Keratinocyte (primary cell): ENCODE data around the gene TUBA3D. TPM values are rescaled to one million over a fixed set of nuclear protein-coding genes. Genes with fewer than 3 reads are reported as not detected.
"Not testable (repeated sequence)": the region's sequence is repeated elsewhere in the genome, so short reads cannot be mapped to it uniquely, and the experiment has no call there.

ENCODE experiments used
- DNase-seq: peaks from one replicate; pipeline ENCODE4 v3.0.0-alpha.2; 2011; ENCODE audit warnings: low read depth, missing footprints, low spot score
- FAIRE-seq: peaks from 2 replicates; lab custom pipeline; 2011; peaks lifted over from hg19 to GRCh38; lab: Jason Lieb, UNC
- H2AFZ ChIP-seq: 2 replicates; pipeline ENCODE4 v1.6.0; 2012; ENCODE audit warnings: low read length, control low read depth, inconsistent platforms; ENCODE audit not compliant: control insufficient read depth
- H3K27ac ChIP-seq: 2 replicates; pipeline ENCODE4 v1.5.1; 2011; ENCODE audit warnings: low read length; ENCODE audit not compliant: control insufficient read depth, insufficient read depth
- H3K27me3 ChIP-seq: 3 replicates; pipeline ENCODE4 v1.6.0; 2011; ENCODE audit warnings: low read length; ENCODE audit not compliant: control insufficient read depth, insufficient read depth; ENCODE audit errors: extremely low read depth
- H3K36me3 ChIP-seq, 2 experiments: 2 replicates in 1 of 2; 3 replicates in 1 of 2; pipeline ENCODE4 v1.5.1; 2011; ENCODE audit warnings: low read length in 2 of 2, mild to moderate bottlenecking in 1 of 2; ENCODE audit not compliant: control insufficient read depth in 2 of 2, insufficient read depth in 2 of 2; ENCODE audit errors: extremely low read depth in 1 of 2
- H3K4me1 ChIP-seq: 3 replicates; pipeline ENCODE4 v1.5.1; 2011; ENCODE audit warnings: low read length; ENCODE audit not compliant: control insufficient read depth, insufficient read depth; ENCODE audit errors: extremely low read depth
- H3K4me2 ChIP-seq: 3 replicates; pipeline ENCODE4 v1.6.0; 2011; ENCODE audit warnings: low read depth, low read length; ENCODE audit not compliant: control insufficient read depth, insufficient read depth; ENCODE audit errors: extremely low read depth
- H3K4me3 ChIP-seq, 3 experiments: fragments of 200-600 bp in 1 of 3; sonication (generic) in 1 of 3; 2 replicates in 2 of 3; 3 replicates in 1 of 3; pipeline ENCODE4 v1.5.1; 2011 to 2016; ENCODE audit warnings: low read length in 3 of 3, mild to moderate bottlenecking in 3 of 3, control low read depth in 2 of 3, inconsistent platforms in 1 of 3, low read depth in 1 of 3, mixed read lengths in 1 of 3, mixed run types in 1 of 3, moderate library complexity in 1 of 3; ENCODE audit not compliant: control insufficient read depth in 2 of 3, insufficient read depth in 2 of 3; ENCODE audit errors: extremely low read depth in 1 of 3
- H3K79me2 ChIP-seq: 2 replicates; pipeline ENCODE4 v1.6.0; 2012; ENCODE audit warnings: low read length; ENCODE audit not compliant: control insufficient read depth, insufficient read depth
- H3K9ac ChIP-seq: 3 replicates; pipeline ENCODE4 v1.6.0; 2011; ENCODE audit warnings: low read length; ENCODE audit not compliant: control insufficient read depth, insufficient read depth; ENCODE audit errors: extremely low read depth
- H3K9me1 ChIP-seq: 3 replicates; pipeline ENCODE4 v1.6.0; 2011; ENCODE audit warnings: low read length; ENCODE audit not compliant: control insufficient read depth, insufficient read depth; ENCODE audit errors: extremely low read depth
- H3K9me3 ChIP-seq: 2 replicates; pipeline ENCODE4 v1.5.1; 2012; ENCODE audit warnings: low read depth, low read length; ENCODE audit not compliant: control insufficient read depth
- H4K20me1 ChIP-seq: 3 replicates; pipeline ENCODE4 v1.6.0; 2011; ENCODE audit warnings: low read length; ENCODE audit not compliant: control insufficient read depth, insufficient read depth; ENCODE audit errors: extremely low read depth
- EZH2 ChIP-seq: IDR thresholded peaks from one replicate; pipeline ENCODE4 v1.6.1; 2012; ENCODE audit warnings: inconsistent platforms, mild to moderate bottlenecking, low read length, moderate library complexity
- dilution Hi-C: fragments of 300-500 bp; cut with MboI; formaldehyde crosslinking; loops from one replicate; pipeline ENCODE4 v1.7.0; 2020; ENCODE audit warnings: low sequenced_read_pairs; ENCODE audit not compliant: extremely low pct_ligation_motif_present
- polyA plus RNA-seq, 5 experiments: library from polyadenylated mRNA; depleted of rRNA in 3 of 5; stranded (reverse) in 3 of 5; stranded (forward) in 1 of 5; unstranded in 1 of 5; fragments of >200 nt; gene quantifications; 1 replicate in 1 of 5; 2 replicates in 3 of 5; 3 replicates in 1 of 5; pipeline versions ENCODE4 v1.2.1 to v1.2.3, GENCODE V29; 2011 to 2012; ENCODE audit warnings: missing spikeins in 2 of 5, low read depth in 1 of 5, low replicate concordance in 1 of 5
- TF ChIP-seq, protein P1 (sequence below), 3 experiments: IDR thresholded peaks in 1 of 3; conservative IDR thresholded peaks in 1 of 3; optimal IDR thresholded peaks in 1 of 3; 2 replicates in 2 of 3; 3 replicates in 1 of 3; pipeline versions ENCODE3 to v1.5.1; 2011; ENCODE audit warnings: low read length in 3 of 3, mild to moderate bottlenecking in 3 of 3, moderate library complexity in 2 of 3, control low read depth in 1 of 3, inconsistent platforms in 1 of 3; ENCODE audit not compliant: insufficient read depth in 2 of 3; ENCODE audit errors: extremely low read depth in 1 of 3

Gene TUBA3D
- polyA plus RNA-seq, 1 donor (not counting 4 experiments of a cell fraction or from before 2014, with no cell fraction given): not detected

DNA sequence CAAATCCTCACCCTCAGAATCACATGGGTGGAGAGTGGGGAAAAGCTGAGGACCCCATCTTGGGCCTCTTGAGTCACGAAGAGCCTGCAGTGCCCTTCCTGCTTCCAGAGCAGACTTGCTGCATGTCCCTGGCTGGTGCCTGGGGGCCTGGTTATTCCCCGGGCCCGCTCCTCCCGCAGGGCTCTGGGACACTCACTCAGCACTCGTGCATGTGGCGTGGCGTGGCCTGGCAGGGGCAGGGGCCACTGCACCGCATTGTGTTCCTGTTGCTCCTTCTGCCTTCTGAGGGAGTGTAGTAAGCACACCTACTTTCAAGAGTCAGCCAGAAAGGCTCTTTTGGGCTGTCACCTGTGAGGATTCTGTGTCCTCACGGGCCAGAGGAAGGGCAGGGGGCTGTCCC, 33.7 kb downstream of the TUBA3D start:
- peaks cover 0 to 10% of the 10 kb centered on the region in 2 experiments for H3K36me3 ChIP-seq
- TF ChIP-seq, protein P1, sequence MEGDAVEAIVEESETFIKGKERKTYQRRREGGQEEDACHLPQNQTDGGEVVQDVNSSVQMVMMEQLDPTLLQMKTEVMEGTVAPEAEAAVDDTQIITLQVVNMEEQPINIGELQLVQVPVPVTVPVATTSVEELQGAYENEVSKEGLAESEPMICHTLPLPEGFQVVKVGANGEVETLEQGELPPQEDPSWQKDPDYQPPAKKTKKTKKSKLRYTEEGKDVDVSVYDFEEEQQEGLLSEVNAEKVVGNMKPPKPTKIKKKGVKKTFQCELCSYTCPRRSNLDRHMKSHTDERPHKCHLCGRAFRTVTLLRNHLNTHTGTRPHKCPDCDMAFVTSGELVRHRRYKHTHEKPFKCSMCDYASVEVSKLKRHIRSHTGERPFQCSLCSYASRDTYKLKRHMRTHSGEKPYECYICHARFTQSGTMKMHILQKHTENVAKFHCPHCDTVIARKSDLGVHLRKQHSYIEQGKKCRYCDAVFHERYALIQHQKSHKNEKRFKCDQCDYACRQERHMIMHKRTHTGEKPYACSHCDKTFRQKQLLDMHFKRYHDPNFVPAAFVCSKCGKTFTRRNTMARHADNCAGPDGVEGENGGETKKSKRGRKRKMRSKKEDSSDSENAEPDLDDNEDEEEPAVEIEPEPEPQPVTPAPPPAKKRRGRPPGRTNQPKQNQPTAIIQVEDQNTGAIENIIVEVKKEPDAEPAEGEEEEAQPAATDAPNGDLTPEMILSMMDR (optimal IDR thresholded peaks at IDR 0.05 in 1 of 3, IDR thresholded peaks at IDR 0.05 in 1 of 3, conservative IDR thresholded peaks at IDR 0.05 in 1 of 3; ENCODE audit: extremely low read depth in 1 of 3, insufficient read depth in 2 of 3, low read length in 3 of 3): no peak
- no peak for TF ChIP-seq EZH2

DNA sequence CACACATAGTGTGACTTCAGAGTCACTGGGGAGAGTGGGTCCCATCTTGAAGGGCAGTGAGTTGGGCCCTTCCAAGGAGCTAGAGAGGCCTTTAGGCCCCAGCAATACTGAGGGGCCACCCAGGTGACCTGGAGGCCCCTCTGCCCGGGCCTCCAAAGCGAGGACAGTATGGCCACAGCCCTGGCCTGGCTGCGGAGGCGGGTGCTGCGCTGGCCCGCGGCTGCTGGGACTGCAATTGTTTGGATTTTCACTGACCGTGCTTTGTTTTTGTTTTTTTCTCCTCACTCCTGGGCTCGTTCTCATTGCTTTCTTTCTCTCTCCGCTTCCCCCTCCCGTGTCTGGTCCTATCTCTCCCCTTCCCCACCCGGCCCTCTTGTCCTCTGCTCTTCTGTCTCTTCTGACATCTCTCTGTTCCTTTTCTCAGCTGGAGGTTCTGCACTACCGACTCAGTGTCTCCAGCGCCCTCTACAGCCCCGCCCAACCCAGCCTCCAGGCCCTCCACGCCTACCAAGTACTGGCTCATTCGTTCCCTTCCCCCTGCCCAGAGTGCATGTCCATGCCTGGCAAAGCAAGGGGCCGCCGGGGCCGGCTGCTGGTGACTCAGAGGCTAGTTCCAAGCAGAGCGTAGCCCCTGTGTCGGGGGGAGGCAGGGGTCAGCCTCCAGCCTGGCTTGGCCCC, 35.5 kb downstream of the TUBA3D start:
- dilution Hi-C loops, H3K9me1 ChIP-seq, H2AFZ ChIP-seq, H3K4me3 ChIP-seq, H3K27ac ChIP-seq, H4K20me1 ChIP-seq, H3K4me2 ChIP-seq, H3K79me2 ChIP-seq, H3K4me1 ChIP-seq, H3K9me3 ChIP-seq, H3K27me3 ChIP-seq, H3K9ac ChIP-seq, DNase-seq, FAIRE-seq: not testable (repeated sequence)
- TF ChIP-seq, protein P1 (optimal IDR thresholded peaks at IDR 0.05 in 1 of 3, IDR thresholded peaks at IDR 0.05 in 1 of 3, conservative IDR thresholded peaks at IDR 0.05 in 1 of 3; ENCODE audit: extremely low read depth in 1 of 3, insufficient read depth in 2 of 3, low read length in 3 of 3): peak in 1 of 3 experiments; percentile 24
- H3K36me3 ChIP-seq: peaks cover 0 to 10% of the 10 kb centered on the region in 2 experiments

More for the DNA sequence above, 33.7 kb downstream of the TUBA3D start:
- Histone ChIP-seq H3K4me1 (no peaks in the 10 kb centered on the region), H3K79me2 (no peaks in the 10 kb centered on the region), H2AFZ (no peak overlapping the region), H3K4me2 (no peak overlapping the region), H3K9me3 (no peaks in the 10 kb centered on the region), H3K27me3 (no peaks in the 10 kb centered on the region), H4K20me1 (no peaks in the 10 kb centered on the region), H3K9ac (no peak overlapping the region), H3K4me3 (no peak overlapping the region), H3K9me1 (no peaks in the 10 kb centered on the region), H3K27ac (no peak overlapping the region)
- dilution Hi-C loops: no loop called here
- DNase-seq (no peak), FAIRE-seq (no peak)

DNA sequence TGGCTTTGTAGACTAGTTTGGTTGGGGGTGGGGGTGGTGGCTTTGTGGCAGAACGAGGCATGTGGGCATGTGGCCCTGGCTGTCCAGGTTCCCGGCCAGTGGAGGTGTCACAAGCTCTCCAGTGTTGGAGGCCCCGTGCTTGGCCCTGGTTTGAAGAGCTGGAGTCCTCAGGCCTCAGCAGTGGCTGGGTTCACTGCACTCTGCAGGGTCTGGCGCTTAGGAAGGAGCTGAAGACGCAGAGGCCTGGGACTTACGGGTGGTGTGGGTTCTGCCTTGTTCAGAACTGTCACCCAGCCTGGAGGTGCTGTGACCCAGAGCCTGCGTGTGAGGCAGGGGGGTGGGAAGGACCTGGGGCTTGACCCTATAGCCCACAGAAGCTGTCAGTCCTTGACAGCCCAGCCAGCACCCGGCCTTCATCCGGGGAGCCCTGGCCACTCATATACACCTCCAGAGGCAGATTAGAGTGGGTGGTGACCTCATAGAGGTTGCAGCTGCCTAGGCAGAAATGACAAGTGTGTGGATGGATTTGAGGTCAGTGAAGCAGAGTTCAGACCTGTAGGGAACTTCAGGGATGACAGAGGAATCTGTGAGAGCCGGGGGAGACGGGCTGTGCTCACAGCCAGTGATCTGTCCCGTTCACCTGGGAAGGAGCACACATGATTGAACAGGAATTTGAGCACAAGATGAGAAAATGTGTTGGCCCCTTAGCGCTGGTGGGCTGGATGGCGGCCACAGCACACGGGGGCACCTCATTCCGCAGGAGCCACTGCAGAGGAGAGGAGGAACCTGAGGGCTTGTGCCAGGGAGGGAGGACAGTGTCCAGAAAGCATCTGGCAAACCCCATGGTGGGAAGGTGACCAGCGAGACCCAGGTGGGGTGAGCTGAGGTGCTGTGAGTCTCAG, 36.3 kb downstream of the TUBA3D start:
- H3K9me3 ChIP-seq, H3K36me3 ChIP-seq, H3K27ac ChIP-seq, FAIRE-seq, H4K20me1 ChIP-seq, dilution Hi-C loops, DNase-seq, H3K27me3 ChIP-seq, H3K4me1 ChIP-seq, H3K4me2 ChIP-seq, H3K9me1 ChIP-seq, H3K9ac ChIP-seq, H3K4me3 ChIP-seq, H3K79me2 ChIP-seq, H2AFZ ChIP-seq: not testable (repeated sequence)
